NK-92 treated with Interleukin-12 subunit alpha and Interleukin-12 subunit beta, amount 100 ng/mL, for 24 hours (cell line): ENCODE results near the gene VAV2.

Experiments
- DNase-seq: peaks from one replicate; lab custom pipeline; 2025; lab: John Stamatoyannopoulos, UW

VAV2 gene

GRCh38 chr9:133726401-133727276, 265.5 kb downstream of the VAV2 start:
- DNase-seq: no peak

GRCh38 chr9:133725886-133726285, 266.2 kb downstream of the VAV2 start:
- no peak for DNase-seq

- DNase-seq: no peak
Measured at GRCh38 chr9:133718563-133719315, 273.4 kb downstream of the VAV2 start.

- DNase-seq: no peak
Measured at GRCh38 chr9:133717113-133718031, 274.8 kb downstream of the VAV2 start.

DNA sequence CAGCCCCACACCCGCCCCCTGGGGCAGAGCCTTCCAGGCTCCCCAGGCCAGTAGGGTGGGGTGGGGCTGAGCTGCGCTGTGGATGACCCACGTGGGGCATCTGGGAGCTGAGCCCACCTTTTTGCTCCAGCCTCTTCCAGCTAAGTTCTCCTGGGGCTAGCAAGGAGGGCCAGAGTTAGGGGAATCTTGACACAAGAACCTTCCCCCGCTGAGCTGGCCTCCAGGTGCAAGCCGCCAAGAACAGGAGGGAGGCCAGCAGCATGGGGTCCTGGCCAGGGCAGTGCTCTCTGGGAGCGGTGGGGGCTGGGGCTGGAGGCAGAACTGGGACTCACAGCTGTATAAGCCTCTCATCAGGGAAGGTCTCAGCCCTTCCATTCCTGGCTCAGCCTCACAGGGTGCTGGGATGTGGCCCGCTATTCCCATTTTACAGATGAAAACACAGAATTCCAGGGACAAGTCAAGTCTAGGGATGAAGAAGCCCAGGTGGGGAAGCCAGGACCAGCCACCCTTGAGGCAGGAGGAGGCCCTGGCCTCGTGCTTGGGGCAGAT, 275.5 kb downstream of the VAV2 start:
- no peak for DNase-seq

- no peak for DNase-seq
Measured at GRCh38 chr9:133715866-133716563, 276.1 kb downstream of the VAV2 start.

GRCh38 chr9:133715295-133715865, 276.7 kb downstream of the VAV2 start:
- DNase-seq: no peak

- DNase-seq: no peak
Measured at GRCh38 chr9:133714606-133715294, 277.4 kb downstream of the VAV2 start.

DNA sequence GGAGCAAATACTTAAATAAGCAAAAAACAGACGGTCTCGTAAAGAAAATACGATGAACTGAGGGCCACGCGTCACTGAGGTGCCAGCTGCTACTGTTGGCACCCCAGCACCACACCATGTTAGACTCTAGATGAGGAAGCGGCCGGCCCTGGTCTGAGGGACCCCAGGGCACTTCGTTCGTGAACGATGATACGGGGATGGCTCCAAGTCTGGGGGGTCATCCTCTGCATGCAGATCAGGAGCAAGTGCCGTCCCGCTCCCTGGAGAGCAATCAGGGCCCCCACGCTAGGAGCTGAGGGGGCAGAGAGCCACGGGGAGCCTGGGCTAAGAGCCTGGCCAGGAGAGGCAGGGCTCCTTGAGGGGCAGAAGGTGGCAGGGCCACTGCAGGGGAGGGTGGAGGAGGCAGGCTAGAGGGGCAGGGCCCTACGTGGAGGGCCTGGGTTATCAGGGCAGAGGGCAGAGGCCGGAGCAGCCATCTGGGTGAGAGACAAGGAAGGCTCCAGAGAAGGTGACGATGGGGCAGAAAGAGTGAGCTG, 278.1 kb downstream of the VAV2 start:
- DNase-seq: no peak

GRCh38 chr9:133713150-133713959, 278.8 kb downstream of the VAV2 start:
- no peak for DNase-seq

DNA sequence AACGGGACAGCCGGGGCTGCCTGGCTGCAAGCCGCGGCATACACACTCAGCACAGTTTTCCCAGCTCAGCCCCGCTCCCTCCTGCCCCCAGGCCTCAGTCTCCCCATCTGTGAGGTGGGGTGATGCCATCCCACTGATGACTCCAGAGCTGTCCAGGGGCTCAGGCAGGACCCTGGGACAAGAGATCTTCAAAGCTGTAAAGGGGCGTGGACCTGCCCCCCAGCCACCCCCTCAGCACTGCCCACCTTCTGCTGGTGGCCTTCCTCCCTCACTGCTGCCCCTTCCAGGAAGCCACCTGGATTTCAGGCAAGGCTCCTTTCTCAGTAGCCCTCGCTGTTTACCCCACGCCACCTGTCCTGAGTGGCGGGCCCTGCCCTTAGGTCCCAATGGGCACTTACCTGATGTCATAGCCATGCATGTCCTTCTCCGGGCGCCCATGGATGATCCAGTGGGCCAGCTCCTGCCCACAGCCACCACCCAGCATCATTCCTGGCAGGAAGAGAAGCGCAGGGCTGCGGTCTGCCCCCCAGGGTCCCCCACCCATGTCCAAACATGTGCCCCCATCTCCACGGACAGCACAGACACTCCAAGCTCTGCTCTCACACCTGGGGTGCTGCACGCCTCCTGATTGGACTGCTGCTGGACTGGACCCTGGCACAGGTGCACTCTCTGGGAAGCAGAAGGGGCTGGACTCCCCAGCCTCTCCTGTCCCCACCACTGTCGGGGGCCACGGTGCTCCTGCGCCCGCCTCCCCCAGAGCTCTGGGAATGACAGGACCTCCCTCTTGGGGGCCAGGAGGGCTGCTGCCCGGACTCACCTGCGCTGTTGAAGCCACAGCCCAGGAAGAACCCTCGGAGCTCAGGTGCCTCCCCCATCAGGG, 279.7 kb downstream of the VAV2 start:
- DNase-seq: no peak
